Neuronal stem cell (in vitro differentiated cells): Measurements from ENCODE around the gene NUDT7.

ENCODE experiments used
- DNase-seq: peaks from one replicate; pipeline ENCODE4 v3.0.0-alpha.2; 2013; ENCODE audit warnings: low spot score
- H2AFZ ChIP-seq: one replicate; pipeline ENCODE4 v1.6.1; 2013; ENCODE audit warnings: mild to moderate bottlenecking, low read length, inconsistent platforms
- H2AK5ac ChIP-seq: 2 replicates; pipeline ENCODE4 v1.6.1; 2013; ENCODE audit warnings: low read depth, mild to moderate bottlenecking, inconsistent platforms, low read length, moderate library complexity, mixed read lengths
- H2BK120ac ChIP-seq: 2 replicates; pipeline ENCODE4 v1.6.1; 2013; ENCODE audit warnings: low read depth, mild to moderate bottlenecking, inconsistent platforms, low read length, moderate library complexity, mixed read lengths
- H2BK12ac ChIP-seq: one replicate; pipeline ENCODE4 v1.6.1; 2013; ENCODE audit warnings: low read length, inconsistent platforms
- H2BK15ac ChIP-seq: 2 replicates; pipeline ENCODE4 v1.6.1; 2013; ENCODE audit warnings: mild to moderate bottlenecking, low read length, inconsistent platforms, mixed read lengths
- H2BK5ac ChIP-seq: one replicate; pipeline ENCODE4 v1.6.1; 2013; ENCODE audit warnings: inconsistent platforms, mild to moderate bottlenecking, low read length, moderate library complexity
- H3K14ac ChIP-seq: one replicate; pipeline ENCODE4 v1.6.1; 2013; ENCODE audit warnings: low read length, inconsistent platforms
- H3K18ac ChIP-seq: 2 replicates; pipeline ENCODE4 v1.6.1; 2013; ENCODE audit warnings: low read length, inconsistent platforms
- H3K23ac ChIP-seq: 2 replicates; pipeline ENCODE4 v1.6.1; 2013; ENCODE audit warnings: low read depth, mild to moderate bottlenecking, mixed read lengths, low read length, inconsistent platforms; ENCODE audit not compliant: poor library complexity
- H3K27ac ChIP-seq: replicated peaks from 3 replicates; pipeline ENCODE4 v1.5.1; 2013; ENCODE audit warnings: low read length, inconsistent platforms
- H3K27me3 ChIP-seq, 3 experiments: 2 replicates each; pipeline ENCODE4 v1.6.1; 2013; ENCODE audit warnings: low read length in 3 of 3, mild to moderate bottlenecking in 2 of 3, inconsistent platforms in 1 of 3, low read depth in 1 of 3, mixed read lengths in 1 of 3, moderate library complexity in 1 of 3; ENCODE audit not compliant: control insufficient read depth in 3 of 3, insufficient read depth in 3 of 3
- H3K36me3 ChIP-seq, 2 donors: replicated peaks in 1 of 2; 2 replicates each; pipeline ENCODE4 v1.6.1; 2013; ENCODE audit warnings: low read length in 2 of 2; ENCODE audit not compliant: control insufficient read depth in 2 of 2, insufficient read depth in 2 of 2
- H3K4ac ChIP-seq: 2 replicates; pipeline ENCODE4 v1.6.1; 2013; ENCODE audit warnings: inconsistent platforms, mild to moderate bottlenecking, low read length, moderate library complexity
- H3K4me1 ChIP-seq, 2 donors: 1 replicate in 1 of 2; 2 replicates in 1 of 2; pipeline ENCODE4 v1.6.1; 2013; ENCODE audit warnings: low read length in 2 of 2, low read depth in 1 of 2; ENCODE audit not compliant: control insufficient read depth in 2 of 2, insufficient read depth in 1 of 2
- H3K4me2 ChIP-seq: one replicate; pipeline ENCODE4 v1.6.1; 2013; ENCODE audit warnings: mild to moderate bottlenecking, low read length, inconsistent platforms; ENCODE audit not compliant: insufficient read depth, poor library complexity, severe bottlenecking
- H3K4me3 ChIP-seq, 2 donors: 2 replicates each; pipeline ENCODE4 v1.5.1; 2013; ENCODE audit warnings: low read length in 2 of 2, mild to moderate bottlenecking in 2 of 2, inconsistent platforms in 1 of 2, moderate library complexity in 1 of 2
- H3K79me1 ChIP-seq: one replicate; pipeline ENCODE4 v1.6.1; 2013; ENCODE audit warnings: low read depth, mild to moderate bottlenecking, inconsistent platforms, low read length, moderate library complexity
- H3K9ac ChIP-seq: one replicate; pipeline ENCODE4 v1.6.1; 2013; ENCODE audit warnings: mild to moderate bottlenecking, low read depth, low read length, inconsistent platforms; ENCODE audit not compliant: poor library complexity
- H3K9me3 ChIP-seq, 2 donors: replicated peaks in 1 of 2; 2 replicates each; pipeline versions ENCODE3 to v1.6.1; 2013; ENCODE audit warnings: low read length in 2 of 2, mild to moderate bottlenecking in 2 of 2, inconsistent platforms in 1 of 2, low read depth in 1 of 2, mixed read lengths in 1 of 2, moderate library complexity in 1 of 2; ENCODE audit not compliant: control insufficient read depth in 2 of 2, insufficient read depth in 1 of 2
- H4K8ac ChIP-seq: one replicate; pipeline ENCODE4 v1.6.1; 2013; ENCODE audit warnings: low read depth, mild to moderate bottlenecking, inconsistent platforms, low read length, moderate library complexity
- H4K91ac ChIP-seq: one replicate; pipeline ENCODE4 v1.6.1; 2013; ENCODE audit warnings: low read length, low read depth, mild to moderate bottlenecking, inconsistent platforms; ENCODE audit not compliant: poor library complexity
- WGBS, 2 donors: extraction: QIAGEN DNeasy Blood & Tissue Kit; methylation state at CpG; one replicate each; pipeline ENCODE4 v1.1.7; 2013; ENCODE audit warnings: missing lambda C conversion rate in 2 of 2, mixed read lengths in 1 of 2; ENCODE audit not compliant: insufficient read length in 2 of 2, insufficient replicate concordance in 1 of 2; ENCODE audit errors: extremely low coverage in 2 of 2; 5-methylcytosine and 5-hydroxymethylcytosine counted together

The NUDT7 gene

GRCh38 chr16:77789085-77790008 is 67.0 kb downstream of the NUDT7 start:
- H3K14ac ChIP-seq = no peak overlapping the region
- peaks cover 6 to 12% of the 10 kb centered on the region in 2 donors for H3K4me1 ChIP-seq
- no peak overlapping the region for H3K23ac ChIP-seq
- no peak overlapping the region for H2BK12ac ChIP-seq
- no peaks in the 10 kb centered on the region for H3K36me3 ChIP-seq
- no peak overlapping the region for H3K4ac ChIP-seq
- H3K18ac ChIP-seq = peak overlapping the region; percentile 96
- no peak for DNase-seq
- H3K79me1 ChIP-seq = no peaks in the 10 kb centered on the region
- H3K4me3 ChIP-seq = peak overlapping the region; percentile 79 to 96
- H2AFZ ChIP-seq = peak overlapping the region; percentile 99
- peak overlapping the region; percentile 89 for H3K9ac ChIP-seq
- no peak overlapping the region for H2AK5ac ChIP-seq
- peak overlapping the region; percentile 90 for H3K4me2 ChIP-seq
- H2BK120ac ChIP-seq = peak overlapping the region; percentile 24
- peaks cover 0 to 10% (median 3%) of the 10 kb centered on the region in 3 experiments for H3K27me3 ChIP-seq
- H2BK15ac ChIP-seq = no peak overlapping the region
- no CpG with 5 or more reads among the region's 34 CpGs for WGBS, 2 donors
- no peaks in the 10 kb centered on the region for H3K9me3 ChIP-seq
- no peak overlapping the region for H4K8ac ChIP-seq
- H4K91ac ChIP-seq = no peak overlapping the region
- H2BK5ac ChIP-seq = peak overlapping the region; percentile 62
- H3K27ac ChIP-seq = no peak overlapping the region

DNA sequence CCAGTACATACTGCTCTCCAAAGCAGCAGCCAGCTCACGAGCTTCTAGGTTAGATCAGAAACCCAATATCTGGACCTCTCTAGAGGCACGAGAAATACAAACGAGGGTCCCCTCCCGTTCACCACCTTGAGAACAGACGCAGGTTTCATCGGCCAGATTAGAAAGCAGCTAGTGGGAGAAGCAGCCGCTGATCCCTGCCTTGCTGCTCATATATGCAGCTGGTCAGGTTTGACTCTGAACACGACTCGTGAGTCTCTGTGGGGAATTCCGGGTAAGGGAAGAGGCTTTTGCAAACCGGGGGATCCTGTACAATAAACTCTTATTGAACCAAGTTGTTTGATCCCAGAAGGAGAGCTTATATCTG is 67.7 kb downstream of the NUDT7 start:
- no CpG with 5 or more reads among the region's 11 CpGs for WGBS, 2 donors
- Histone ChIP-seq H3K14ac (no peak overlapping the region), H2BK15ac (no peak overlapping the region), H3K4me3 (peak overlapping the region; percentile 79 to 96), H3K36me3 (no peaks in the 10 kb centered on the region), H2BK12ac (no peak overlapping the region), H2AFZ (peak overlapping the region; percentile 99), H2BK5ac (no peak overlapping the region), H3K18ac (no peak overlapping the region), H3K4ac (no peak overlapping the region), H3K79me1 (no peaks in the 10 kb centered on the region), H3K4me2 (peak overlapping the region; percentile 90), H4K8ac (no peak overlapping the region), H3K27ac (no peak overlapping the region), H2BK120ac (peak overlapping the region; percentile 24), H3K4me1 (peaks cover 6 to 12% of the 10 kb centered on the region in 2 donors), H3K23ac (no peak overlapping the region), H2AK5ac (no peak overlapping the region), H4K91ac (no peak overlapping the region), H3K9ac (no peak overlapping the region), H3K27me3 (peaks cover 0 to 10% (median 3%) of the 10 kb centered on the region in 3 experiments), H3K9me3 (no peaks in the 10 kb centered on the region)
- DNase-seq = no peak

DNA sequence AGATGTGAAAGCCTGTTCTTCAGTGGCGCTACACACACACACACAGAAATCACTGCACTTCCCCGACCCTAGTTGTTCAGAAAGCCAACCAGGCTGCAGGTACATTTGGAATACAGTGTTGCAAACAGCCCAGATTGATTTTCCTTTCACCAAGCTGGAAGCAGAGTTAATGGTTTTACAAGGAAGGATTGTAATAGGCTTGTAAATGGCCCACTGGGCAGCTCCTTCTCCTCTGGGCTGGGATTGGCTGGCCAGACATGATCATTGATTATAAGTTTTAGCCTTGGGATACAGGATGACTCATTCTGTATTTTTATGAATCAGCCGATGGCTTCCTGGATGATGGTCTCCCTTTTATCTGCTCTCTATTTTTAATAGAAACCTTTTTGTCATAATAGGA is 68.6 kb downstream of the NUDT7 start:
- no peak overlapping the region for H2BK15ac ChIP-seq
- H3K14ac ChIP-seq = no peak overlapping the region
- H3K4me1 ChIP-seq = peaks cover 6 to 12% of the 10 kb centered on the region in 2 donors
- no peak overlapping the region for H2AFZ ChIP-seq
- no peak overlapping the region for H3K4me3 ChIP-seq
- no peak for DNase-seq
- H3K4me2 ChIP-seq = no peak overlapping the region
- no peak overlapping the region for H3K4ac ChIP-seq
- H3K18ac ChIP-seq = no peak overlapping the region
- no peak overlapping the region for H3K9ac ChIP-seq
- no peak overlapping the region for H4K8ac ChIP-seq
- no peaks in the 10 kb centered on the region for H3K36me3 ChIP-seq
- no peak overlapping the region for H2BK12ac ChIP-seq
- H2AK5ac ChIP-seq = no peak overlapping the region
- no peaks in the 10 kb centered on the region for H3K79me1 ChIP-seq
- no CpG with 5 or more reads among the region's 3 CpGs for WGBS, 2 donors
- H3K9me3 ChIP-seq = no peaks in the 10 kb centered on the region
- H3K23ac ChIP-seq = no peak overlapping the region
- H3K27me3 ChIP-seq = peaks cover 0 to 9% (median 3%) of the 10 kb centered on the region in 3 experiments
- no peak overlapping the region for H2BK120ac ChIP-seq
- no peak overlapping the region for H3K27ac ChIP-seq
- no peak overlapping the region for H2BK5ac ChIP-seq
- no peak overlapping the region for H4K91ac ChIP-seq
